HG03060 (cell line): ENCODE measurements around the gene KIF3B.
"Not testable (repeated sequence)": the region's sequence is repeated elsewhere in the genome, so short reads cannot be mapped to it uniquely, and the experiment has no call there.

ENCODE experiments used
- ATAC-seq: cut with Tn5 transposase; IDR thresholded peaks from one replicate; pipeline ENCODE4 v1.9.1; 2021; ENCODE audit warnings: low read depth, moderate number of reproducible peaks; ENCODE audit not compliant: unreplicated experiment

Gene KIF3B

DNA sequence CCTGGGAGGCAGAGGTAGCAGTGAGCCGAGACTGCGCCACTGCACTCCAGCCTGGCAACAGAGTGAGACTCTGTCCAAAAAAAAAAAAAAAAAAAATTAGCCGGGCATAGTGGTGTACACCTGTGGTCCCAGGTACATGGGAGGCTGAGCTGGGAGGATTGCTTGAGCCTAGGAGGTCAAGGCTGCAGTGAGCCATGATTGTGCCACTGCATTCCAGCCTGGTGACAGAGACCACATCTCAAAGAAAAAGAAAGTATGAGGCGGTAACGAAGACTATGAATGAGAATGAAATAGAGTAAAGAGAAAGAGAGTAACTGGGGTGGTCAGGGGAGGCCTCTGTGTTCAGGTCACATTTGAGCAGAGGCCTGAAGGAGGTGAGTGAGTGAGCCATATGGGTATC, 31.2 kb upstream of the KIF3B start:
- not testable (repeated sequence) for ATAC-seq

DNA sequence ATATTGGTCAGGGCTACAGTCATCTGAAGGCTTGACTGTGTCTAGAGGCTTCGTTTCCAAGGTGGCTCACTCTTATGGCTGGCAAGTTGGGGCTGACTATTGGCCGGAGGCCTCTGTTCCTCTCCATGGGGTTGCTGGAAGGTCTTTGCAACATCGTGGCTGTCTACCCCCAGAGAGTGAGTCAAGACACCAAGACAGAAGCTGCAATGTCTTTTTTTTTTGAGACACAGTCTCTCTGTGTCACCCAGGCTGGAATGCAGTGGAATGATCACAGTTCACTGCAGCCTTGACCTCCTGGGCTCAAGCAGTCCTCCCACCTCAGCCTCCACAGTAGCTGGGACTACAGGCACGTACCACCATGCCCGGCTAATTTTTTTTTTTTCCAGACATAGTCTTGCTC, 29.4 kb upstream of the KIF3B start:
- no peak for ATAC-seq

DNA sequence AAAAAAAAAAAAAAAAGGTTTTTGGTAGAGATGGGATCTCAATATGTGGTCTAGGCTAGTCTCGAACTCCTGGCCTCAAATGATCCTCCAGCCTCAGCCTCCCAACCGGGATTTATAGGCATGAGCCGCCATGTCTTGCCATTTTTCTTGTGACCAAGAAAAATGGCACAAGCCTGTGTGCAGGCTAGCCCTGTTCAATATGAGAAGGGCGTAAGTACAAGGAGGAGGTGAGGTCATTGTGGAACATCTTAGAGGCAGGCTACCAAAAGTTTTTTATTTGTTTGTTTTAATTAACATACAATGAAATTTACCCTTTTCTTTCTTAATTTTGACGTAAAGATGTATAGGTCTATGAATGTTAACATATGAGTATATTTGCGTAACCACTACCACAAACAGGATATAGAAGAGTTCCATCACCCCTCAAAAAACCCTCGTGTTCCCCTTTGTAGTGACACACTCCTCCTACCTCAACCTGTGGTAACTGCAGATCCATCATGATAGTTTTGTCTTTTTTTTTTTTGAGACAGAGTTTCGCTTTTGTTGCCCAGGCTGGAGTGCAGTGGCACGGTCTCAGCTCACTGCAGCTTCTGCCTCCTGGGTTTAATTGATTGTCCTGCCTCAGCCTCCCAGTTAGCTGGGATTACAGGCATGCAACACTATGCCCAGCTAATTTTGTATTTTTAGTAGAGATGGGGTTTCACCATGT, 28.3 kb upstream of the KIF3B start:
- ATAC-seq: no peak

DNA sequence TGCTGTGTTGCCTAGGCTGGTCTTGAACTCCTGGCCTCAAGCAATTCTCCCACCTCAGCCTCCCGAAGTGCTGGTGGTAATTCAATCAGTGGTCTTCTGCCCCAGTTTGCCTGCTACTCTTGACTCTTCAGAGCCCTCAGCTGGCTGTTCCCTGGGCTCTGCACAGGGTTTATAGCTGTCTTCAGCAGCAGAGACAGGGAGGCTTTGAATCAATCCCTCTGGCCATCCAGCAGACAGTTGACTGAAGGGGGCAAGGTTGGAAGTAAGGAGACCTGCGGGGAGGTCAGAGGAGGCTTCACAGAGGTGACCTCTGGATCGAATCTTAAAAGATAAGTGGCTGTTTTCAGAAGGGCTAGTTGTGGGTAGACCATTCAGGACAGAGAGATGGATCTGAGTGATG, 26.0 kb upstream of the KIF3B start:
- ATAC-seq: no peak

DNA sequence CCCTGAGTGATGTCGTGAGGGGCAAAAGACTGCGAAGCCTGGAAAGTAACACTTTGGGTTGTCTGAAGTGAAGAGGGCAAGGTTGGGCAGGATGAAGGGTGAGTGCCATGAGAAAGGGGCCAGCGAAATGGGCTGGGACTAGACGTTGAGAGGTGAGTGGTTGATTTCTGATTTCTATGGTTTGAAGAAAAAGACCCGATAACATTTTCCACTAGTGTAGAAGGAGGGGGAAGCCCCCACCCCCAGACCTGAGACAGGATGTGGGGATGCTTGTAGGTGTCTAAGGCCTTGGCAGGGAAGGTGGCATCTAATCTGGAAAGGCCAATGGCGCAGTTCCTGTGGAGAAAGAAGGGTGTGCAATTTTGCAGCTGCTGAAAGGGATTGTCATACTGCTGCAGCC, 25.3 kb upstream of the KIF3B start:
- ATAC-seq: no peak

DNA sequence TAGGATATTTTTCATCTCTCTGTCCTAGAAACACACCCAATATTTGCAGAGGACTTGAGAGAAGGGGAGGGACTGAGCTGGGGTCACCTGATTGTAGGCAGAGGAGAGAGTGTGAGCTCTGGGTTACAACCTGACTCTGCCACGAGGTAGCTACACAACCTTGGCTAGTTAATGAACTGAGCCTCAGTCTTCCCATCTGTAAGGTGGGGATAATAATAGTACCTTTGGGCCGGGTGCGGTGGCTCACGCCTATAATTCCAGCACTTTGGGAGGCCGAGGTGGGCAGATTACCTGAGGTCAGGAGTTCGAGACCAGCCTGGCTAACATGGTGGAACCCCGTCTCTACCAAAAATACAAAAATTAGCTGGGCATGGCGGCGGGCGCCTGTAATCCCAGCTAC, 16.5 kb upstream of the KIF3B start:
- not testable (repeated sequence) for ATAC-seq

DNA sequence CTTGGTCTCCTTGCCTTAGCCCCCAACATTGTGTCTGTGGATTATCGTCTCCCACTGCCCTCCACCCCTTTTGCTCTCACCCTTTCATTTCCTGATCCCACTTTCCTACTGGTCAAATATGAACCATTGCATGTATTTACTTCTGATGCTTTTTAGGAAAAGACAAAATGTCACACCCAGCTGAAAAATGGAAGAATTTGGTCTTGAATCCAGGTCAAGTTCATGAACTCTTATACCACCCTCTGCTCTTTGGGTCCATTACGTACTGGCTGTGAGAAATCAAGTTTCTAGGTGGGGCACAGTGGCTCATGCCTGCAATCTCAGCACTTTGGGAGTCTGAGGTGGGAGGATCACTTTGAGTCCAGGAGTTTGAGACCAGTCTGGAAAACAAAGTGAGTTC, 15.8 kb upstream of the KIF3B start:
- no peak for ATAC-seq

DNA sequence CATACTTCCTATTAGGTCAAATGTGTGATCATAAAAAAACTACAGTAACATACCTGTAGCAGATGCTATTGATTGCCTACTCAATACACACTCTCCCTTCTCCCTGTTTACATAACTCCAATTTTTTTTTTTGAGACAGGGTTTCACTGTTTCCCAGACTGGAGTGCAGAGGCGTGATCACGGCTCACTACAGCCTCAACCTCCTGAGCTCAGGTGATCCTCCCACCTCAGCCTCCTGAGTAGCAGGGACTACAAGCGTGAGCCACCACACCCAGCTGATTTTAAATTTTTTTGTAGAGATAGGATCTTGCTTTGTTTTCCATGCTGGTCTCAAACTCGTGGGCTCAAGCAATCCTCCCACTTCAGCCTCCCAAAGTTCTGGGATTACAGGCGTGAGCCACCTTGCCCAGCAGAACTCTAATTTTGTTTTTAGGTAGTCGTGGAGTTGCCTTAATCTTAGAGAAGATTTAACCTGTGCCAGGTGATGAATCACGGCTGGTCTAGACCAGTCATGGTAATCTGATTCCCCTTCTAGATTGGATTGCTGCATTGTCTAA, 14.0 kb upstream of the KIF3B start:
- ATAC-seq: no peak

DNA sequence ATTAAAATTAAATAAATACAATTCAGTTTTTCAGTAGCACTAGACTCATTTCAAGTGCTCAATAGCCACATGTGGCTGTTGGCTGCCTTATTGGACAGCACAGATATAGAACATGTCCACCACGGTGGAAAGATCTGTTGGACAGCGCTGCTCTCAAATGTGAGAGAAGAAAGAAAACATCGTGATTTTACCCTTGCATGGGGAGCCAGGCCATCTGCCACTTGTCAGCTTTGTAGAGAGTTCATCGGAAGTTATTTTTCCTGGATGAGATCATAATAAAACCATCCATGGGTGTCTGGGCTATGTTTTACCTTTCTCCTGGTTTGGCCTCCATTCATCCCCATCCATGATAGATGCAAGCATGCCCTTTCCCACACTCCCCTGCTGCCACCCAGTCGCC, 5.8 kb upstream of the KIF3B start:
- no peak for ATAC-seq

DNA sequence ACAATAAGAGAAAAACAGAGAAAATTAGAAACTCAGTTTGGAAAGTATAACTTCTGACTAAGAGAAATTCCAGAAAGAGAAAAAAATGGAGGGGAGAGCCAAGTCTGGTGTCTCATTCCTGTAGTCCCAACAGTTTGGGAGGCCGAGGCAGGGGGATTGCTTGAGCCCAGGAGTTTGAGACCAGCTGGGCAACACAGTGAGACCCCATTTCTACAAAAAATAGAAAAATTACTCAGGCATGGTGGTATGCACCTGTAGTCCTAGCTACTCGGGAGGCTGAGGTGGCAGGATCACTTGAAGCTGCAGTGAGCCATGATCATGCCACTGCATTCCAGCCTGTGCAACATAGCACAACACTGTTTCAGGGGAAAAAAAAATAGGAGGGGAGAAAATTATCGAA, 3.1 kb upstream of the KIF3B start:
- no peak for ATAC-seq

DNA sequence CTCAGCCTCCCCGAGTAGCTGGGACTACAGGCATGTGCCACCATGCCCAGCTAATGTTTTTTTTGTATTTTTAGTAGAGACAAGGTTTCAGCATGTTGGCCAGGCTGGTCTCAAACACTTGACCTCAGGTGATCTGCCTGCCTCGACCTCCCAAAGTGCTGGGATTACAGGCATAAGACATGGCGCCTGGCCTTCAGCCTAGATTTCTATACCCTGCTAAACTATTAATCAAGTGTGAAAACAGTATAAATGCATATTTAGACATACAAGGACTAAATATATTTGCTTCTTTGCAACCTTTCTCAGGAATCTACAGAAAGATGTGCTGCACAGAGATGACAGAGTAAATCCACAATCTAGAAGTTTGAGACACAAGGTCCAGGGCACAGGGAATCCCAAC, 2.3 kb upstream of the KIF3B start:
- not testable (repeated sequence) for ATAC-seq

DNA sequence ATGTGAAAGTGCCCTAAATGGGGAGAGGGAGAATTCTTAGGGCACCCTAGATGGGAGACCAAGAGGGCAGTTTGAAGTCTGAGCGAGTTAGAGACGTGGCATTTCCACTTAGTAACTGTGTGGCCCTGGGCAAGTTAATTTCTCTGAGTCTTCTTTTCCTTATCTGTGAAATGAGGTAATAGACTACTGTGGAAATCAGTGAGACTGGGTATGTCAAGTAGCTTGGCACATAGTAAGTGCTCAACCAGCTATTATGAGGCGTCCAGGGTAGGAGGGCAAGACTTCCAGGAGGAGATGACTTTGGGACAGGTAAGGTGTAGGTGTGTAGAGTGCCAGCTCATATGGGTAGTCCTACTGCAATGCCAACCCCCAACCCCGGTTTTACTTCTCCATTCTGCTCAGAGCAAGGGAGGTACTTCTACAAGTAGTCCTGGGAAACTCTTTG, 770 bp downstream of the KIF3B start:
- ATAC-seq: no peak

DNA sequence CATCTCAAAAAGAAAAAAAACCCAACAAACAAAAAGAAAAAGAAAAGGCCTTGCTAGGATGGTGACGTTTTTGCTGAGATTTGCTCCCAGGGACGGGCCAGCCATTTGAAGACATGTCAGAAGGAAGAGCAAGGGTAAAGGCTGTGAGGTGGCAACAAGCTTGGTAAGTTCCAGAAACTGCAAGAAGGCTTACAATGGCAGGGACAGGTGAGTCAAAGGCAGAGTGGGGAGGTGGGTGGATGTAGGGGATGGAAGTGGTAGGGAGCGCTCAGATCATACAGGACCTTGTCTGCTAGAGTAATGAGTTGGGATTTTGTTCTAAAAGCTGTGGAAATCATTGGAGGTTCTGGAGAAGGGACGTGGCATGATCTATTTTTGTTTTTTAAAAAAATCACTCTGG, 4.3 kb downstream of the KIF3B start:
- no peak for ATAC-seq

DNA sequence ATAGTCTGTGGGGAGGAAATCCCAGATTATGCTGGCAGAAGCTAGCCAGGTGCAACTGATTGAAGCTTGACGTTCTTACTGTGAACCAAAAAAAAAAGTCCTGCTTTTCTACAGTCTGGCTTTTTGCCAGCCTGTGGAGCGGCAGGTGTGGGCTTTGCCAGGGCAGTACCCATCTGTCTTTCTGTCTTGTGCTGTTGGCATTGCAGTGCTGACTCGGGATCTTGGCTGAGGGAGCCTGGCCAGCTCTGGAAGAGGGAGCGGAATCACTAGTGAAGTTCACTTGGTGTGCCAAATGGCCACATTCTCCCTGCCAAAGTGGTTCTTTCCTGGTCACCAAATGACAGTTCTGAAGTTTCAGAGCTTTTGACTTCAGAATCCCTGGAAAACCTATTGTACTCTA, 5.0 kb downstream of the KIF3B start:
- no peak for ATAC-seq

DNA sequence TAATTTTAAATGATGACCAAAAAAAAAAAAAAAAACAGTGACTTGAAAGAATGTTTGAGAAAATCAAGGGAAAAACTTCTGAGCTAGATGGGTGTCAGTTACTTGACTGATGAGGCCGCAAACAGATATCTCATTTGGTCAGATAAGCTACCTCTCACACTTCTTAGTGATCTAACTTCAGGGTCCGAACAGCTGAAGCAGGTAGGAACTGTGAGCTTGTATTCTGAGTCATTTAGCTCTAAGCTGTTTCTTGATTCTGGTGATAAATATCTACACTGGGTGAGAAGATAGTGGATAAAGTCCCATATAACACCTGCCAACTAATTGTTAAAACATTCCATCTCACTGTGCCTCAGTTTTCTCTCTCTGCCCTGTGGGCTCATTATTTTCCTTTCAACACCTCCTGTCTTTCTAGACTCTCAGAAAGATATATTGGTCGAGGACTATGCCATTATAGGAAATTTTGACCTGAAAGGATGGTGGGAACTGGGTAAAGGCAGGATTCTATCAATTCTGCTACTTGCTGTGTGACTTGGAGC, 7.7 kb downstream of the KIF3B start:
- ATAC-seq: no peak

DNA sequence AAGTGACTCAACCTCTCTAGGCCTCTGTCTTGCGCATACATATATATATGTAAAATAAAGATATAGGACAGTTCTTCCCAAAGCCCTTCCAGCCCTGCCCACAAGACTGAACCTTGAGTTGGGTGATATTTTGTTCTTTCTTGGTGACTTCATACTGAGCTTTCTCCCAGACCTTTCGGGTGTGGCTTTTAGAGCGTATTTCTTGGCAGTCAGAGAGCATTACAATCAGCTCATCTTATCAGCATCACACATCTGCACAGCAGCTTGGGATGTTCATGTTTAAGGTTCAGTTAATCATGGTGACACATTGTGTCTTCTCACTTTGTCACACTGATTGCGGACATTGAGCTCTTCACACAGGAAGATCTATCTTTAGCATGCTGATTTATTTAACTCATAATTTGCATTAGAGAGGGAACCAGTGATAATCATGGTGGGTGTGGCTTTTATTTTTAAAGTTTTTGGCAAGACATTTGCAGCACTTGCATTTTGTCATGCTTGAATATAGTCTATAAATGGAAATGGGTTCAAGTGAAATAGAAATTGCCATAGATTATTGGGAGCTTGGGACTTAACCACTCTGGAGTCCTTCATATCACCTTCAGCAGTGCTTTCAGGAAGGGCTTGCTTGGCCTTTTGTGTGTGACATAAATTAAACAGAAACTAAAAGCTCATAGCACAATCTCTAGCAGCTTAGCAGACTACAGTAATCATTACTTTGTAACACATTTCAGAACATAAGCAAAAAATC, 8.3 kb downstream of the KIF3B start:
- peak; percentile 59 for ATAC-seq

DNA sequence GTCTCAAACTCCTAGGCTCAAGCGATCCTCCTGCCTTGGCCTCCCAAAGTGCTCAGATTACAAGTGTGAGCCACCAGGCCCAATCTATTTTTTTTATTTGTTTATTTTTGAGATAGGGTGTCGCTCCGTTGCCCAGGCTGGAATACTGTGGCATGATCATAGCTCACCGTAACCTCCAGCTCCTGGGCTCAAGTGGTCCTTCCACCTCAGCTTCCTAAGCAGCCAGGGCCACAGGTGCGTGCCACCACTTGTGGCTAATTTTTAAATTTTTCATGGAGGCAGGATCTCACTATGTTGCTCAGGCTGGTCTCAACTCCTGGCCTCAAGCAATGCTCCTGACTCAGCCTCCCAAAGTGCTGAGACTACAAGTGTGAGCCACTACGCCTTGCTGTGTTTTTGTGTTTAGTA, 9.8 kb downstream of the KIF3B start:
- no peak for ATAC-seq

DNA sequence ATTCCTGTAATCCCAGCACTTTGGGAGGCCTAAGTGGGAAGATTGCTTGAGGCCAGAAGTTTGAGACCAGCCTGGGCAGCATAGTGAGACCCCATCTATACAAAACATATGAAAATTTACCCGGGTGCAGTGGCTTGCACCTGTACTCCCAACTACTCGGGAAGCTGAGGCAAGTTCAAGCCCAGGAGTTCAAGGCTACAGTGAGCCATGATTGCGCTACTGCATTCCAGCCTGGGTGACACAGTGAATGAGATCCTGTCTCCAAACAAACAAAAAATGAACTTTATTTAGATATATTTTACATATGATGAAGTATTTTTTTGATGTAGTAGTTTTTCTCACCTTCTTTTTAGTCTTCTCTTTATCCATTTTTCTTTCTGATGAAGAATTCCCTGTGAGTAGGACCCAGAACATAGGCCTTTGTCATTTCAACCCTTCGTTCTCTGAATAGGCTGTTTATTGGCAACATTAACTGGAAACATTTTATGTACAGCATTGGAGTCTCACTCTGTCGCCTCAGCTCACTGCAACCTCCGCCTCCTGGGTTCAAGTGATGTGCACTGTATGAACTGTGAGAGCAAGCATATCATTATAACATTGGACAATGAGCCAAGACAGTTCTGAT, 10.9 kb downstream of the KIF3B start:
- no peak for ATAC-seq

DNA sequence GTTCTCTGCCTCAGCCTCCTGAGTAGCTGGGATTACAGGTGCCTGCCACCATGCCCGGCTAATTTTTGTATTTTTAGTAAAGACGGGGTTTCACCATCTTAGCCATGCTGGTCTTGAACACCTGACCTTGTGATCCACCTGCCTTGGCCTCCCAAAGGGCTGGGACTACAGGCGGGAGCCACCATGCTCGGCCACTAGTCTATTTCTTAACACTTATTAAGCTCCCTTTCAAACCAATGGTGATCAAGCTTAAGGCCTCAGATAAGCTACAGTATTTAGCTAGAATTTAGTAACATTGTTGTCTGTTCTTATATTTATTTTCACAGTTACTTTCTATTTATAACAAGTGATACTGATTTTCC, 11.8 kb downstream of the KIF3B start:
- not testable (repeated sequence) for ATAC-seq

DNA sequence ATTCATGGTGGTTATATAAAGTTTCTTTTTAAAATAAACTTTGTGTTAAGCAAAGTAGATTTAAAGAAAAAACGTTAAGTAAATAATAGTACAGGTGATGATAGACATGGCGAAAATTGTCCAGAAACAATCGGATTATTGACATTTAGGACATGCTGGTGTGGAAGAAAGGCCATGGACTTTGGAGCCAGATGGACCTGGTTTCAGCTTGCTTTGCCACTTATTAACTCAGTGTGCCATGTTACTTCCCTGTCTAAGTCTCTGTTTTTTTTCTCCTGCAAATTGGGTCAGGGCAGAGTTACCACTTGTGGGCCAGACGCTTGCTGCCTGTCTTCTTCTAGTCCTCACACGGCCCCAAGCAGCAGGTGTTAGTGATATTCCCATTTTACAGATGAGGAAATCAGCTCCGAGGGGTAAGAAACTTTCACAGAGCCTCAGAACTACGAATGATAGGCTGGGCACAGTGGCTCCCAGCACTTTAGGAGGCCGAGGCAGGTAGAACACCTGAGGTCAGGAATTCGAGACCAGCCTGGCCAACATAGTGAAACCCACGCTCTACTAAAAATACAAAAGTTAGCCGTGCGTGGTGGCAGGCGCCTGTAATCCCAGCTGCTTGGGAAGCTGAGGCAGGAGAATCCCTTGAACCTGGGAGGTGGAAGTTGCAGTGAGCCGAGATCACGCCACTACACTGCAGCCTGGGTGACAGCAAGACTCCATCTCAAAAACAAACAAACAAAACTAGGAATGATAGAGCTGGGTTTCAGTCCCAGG, 12.4 kb downstream of the KIF3B start:
- ATAC-seq: no peak

DNA sequence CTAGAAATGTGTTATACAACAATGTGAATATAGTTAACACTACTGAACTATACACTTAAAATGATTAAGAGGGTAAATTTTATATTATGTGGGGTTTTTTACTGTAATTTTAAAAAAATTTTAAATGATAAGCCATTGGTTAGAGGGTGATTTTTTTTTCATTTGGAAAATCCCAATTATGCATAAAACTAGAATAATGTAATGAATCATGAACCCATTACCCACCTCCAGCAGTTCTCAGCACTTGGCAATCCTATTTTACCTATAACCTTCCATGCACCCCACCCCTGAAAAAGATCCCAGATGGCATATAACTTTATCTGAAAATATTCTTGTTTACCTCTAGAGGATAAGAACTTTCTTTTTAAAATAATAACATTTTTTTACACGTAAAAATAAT, 13.7 kb downstream of the KIF3B start:
- no peak for ATAC-seq
